Dedifferentiated amniotic fluid mesenchymal stem cell (primary cell): Measurements from ENCODE around the gene MKS1.

ENCODE experiments used
- DNase-seq: peaks from one replicate; pipeline ENCODE4 v3.0.0-alpha.2; 2016; ENCODE audit errors: extremely low spot score

Gene MKS1

DNA sequence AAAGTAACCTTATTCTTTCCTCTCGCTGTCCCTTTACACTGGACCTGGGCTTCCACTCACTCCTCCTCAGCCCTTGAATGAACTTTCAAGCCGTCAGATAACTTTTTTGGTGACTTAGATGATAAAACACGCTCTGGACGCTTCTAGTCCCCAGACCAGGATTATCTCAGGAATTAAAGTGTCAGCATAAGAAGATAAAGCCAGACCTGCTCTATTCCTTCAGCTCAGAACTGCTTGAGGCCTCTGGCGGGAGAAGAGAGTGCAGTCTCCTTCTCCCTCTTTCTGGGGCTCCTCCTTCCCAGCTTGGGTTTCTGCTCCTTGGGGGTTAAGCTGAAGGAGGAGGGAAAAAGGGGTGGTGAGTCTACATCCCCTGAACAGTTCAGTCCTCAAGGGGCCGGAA is 25.9 kb upstream of the MKS1 start:
- DNase-seq: no peak

DNA sequence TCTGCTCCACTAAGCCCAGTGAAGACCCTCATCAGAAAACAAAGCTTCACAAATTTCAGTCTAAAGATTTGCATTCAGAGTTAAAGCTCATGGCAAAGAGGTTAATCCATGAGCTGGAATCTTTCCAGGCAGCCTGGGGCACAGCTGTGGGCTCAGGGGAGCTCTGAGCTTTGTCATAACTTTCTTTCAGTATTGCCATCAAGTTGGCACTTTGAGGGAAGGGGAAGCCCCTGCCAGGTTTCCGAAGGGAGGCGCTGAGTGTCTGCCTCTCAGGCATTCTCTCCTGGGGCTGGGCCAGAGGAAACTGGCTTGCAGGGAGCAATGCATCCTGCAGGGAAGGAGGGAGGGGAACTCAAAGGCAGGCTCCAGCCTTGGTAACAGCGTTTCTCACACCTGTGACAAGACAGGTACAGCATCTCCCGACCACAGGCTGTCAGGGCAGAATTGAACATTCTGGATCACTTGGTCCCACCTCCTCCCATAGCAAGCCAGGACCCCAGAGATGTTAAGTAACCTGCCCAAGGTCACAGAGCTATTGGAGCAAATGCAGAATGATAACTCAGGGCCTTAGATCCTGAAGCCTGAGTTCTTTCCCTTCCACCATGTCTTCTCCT is 23.2 kb upstream of the MKS1 start:
- no peak for DNase-seq

DNA sequence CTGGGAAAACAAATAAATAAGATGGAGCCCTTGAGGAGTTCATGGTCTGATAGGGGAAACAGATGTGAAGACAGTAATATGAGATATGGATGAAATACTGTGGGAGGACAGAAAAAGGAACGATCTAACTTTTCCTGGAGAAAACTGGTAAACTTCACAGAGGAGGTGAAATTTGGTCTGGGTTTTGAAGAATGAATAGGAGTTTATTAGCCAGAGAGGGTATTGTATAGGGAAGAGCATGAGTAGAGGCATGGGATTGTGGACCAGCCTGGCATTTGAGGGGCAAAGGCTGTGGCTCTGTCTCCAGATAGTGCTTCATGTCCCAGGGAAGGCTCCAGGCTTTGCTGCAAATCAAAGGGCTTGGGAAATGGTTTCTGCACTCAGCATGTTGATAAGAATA is 20.9 kb upstream of the MKS1 start:
- DNase-seq: no peak

DNA sequence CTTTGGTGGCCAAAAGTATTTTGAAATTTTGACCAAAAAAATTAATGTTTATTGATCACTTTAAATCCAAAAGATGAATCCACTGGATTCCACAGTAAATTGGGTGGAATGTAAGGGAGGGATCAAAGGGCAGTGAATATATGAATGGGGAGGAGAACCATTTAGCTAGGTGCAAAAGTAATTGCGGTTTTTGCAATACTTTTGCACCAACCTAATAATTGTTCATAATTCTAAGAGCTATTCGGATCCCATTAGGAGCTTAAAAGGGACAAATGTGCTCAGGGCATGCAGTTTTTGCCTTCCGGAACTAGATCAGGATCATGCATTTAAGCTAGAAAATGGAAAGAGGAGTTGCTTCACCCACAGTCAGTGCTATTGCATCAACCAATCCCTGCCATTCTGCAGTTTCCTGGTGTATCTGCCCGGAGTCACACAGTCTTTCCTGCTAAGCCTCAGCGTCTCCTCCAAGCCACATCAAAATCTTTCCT is 19.1 kb upstream of the MKS1 start, which contains the start of gene LPO:
Gene LPO (plus strand): TSS at position 438 of the 488 bp plus-strand sequence. CDS start 4,396 bp downstream, outside the sequence.
- DNase-seq: no peak

DNA sequence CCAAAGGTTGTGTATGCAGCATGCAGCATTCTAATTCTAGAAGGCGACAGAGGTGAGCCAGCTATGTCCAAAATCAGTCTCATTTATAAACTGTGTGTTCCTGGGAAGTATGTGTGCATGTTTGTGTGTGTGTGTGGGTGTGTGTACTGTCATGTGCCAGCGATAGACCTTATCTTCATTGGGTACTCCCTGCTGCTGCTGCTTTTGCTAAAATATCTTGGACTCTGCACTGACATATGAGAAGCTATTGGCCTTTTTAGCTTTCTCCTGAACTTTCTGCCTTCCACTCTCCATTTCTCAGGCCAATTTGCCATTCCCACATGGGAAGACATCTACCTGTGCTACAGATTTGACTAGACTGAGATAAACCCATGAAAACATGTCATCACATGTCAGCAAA is 17.3 kb upstream of the MKS1 start:
- DNase-seq: no peak

DNA sequence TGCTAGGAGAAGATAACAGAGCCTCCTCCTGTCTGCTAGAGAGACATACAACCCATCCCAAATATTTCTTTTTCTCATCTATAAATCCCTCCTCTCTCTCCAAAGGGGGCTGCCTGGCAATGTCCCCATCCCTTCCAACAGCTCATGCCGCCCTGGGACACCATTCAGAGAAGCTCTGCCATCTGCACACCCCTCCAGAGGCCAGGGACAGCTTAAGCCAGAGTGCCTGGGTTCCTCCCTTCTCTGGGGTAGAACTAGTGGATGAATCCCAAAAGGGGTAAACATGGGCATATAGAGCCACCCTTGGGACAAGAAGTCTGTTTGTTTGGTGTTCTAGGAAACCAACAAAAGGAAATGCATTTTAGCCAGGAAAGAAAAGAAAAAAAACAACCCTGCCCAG is 16.8 kb upstream of the MKS1 start:
- DNase-seq: no peak

DNA sequence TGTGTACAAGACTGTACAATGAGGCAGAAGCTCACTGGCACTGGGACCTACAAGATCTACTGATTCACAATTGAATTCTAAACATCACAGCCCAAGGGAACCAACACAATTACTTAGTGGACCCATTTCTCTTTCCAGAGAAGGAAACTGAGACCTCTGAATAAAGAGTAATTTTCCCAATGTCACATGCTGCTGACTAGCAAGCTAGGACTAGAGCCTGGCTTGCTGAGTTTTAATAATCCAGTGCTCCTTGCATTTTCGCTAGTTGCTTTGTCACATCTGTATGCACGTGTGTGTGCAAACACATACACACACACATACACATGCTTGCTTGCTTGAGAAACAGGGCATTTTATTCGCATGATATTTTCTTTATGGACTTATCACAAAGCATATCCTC is 15.5 kb upstream of the MKS1 start:
- no peak for DNase-seq

DNA sequence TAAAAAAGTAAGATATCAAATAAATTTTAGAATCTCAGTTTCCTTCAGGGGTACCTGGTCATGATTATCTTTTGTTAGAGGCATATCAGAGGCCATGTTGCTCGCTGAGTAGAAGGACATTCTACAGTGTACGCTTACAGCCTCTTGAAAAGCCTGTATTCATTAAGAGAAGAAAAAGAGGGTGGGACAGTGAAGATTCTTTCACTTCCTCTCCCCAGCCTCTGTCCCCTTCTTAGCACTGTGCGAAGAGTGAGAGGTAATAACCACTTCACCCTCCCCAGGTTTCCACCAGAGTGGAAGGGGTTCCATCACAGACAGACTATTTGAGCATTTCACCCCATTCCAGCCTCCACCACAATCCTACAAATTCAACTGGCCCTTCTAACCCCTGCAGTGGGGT is 14.5 kb upstream of the MKS1 start:
- no peak for DNase-seq

DNA sequence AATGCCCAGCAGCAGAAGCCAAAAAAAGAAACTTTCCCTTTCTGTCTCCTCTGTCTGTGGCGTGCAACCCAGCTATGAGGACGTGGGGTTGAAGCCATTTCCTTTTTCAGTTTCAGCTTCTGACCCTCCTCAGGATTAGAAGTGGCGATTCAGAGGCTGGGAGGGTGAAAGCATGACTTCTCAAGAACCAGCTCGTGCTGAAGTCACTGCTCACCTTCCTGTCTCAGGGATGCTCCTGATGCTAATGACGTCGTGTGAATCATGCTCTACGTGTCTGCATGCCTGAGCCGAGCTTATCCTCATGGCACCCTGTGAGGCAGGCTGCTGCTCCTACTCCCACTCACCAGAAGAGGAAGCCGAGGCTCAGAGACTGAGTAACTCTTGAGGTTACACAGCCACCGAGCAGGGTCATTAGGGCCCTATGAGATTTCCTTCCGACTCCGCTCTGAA is 13.7 kb upstream of the MKS1 start:
- DNase-seq: no peak

DNA sequence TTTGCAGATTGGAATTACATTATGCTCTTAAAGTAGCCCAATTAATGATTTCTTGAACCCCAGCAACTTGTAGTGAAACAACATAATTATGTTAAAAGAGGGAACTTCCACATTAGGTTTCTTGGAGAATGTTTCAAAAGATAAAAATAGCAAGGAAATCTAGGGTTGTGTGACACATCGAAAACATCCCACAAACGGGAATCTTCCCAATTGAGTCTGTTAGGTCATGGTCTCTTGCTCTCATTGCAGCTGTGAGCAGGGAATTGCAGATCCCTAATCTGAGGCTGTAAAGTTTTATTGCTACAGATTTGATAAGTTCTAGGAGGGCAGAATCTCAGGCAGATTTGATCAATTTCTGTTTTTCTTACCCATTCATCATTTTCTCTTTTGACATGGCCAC is 12.6 kb upstream of the MKS1 start:
- no peak for DNase-seq

DNA sequence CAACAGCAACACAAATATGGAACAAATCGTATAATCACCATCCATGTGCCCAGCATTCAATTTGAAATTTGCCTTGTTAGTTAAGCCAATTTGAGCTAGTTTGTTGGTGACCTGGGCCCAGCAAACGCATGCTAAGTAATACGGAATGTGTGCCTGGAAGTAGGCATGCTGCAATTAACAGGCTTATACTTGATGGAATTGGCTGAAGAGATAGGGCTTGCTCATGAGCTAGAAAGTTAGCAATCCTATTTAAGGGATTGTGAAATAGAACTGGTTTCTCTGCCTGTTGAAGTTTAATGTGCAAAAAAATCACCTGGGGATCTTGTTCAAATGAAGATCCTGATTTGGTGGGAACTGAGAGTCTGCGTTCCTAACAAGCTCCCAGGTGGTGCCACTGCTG is 10.8 kb upstream of the MKS1 start:
- no peak for DNase-seq

DNA sequence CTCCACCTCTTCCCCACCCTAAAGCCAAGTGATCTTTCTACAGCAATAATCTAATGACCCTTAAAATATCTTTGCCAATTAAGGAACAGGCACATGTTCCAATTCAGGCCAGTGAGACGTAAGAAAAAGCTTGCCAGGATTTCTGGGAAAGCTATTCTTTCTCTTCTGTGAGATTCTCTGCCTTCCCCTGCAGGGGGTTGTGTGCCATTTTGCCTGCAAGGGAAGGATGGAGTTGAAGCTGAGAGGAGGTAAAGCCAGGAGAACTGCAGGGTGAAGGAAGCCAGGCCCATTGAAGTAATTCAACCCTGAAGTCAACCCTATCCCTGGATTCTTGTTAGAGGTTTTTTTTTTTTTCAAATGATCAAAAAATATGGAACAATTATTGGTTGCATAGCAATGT is 10.3 kb upstream of the MKS1 start:
- no peak for DNase-seq

DNA sequence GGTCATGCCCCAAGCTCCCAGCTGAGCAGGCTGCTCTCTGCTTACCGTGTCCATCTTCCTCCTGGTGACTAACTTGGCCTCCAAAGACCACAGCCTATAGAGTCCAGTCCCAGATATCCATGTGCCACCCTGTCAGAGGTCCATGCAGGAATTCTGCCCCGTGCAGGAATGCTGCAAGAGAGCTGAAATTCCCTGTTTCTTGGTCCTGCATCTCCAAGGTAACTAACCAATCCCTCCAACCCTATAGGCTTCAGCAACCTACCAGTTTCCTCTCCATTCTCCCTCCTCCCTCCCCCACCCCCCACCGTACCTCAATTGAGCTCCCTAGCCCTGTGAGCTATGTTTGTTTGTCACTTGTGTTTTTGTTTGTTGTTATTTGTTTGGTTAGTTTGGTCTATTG is 9.6 kb upstream of the MKS1 start:
- no peak for DNase-seq

DNA sequence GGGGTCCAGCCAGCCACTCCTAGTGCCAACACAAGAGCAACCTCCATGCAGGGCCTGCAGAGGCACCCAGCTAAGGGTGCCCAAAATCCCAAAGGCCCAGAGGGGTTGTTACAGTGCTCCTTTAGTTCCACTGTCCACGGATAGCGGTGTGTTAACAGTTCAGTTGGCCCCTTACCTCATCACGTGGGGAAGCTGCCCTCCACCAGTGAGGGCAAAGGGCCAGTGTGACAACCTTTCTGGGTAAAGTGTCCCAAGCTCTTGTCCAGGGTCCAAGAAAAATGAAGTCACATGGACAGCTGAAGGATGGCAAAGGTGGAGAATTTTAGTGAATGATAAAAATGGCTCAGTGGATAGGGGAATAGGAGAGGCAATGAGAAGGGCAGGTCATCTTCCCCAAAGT is 8.7 kb upstream of the MKS1 start:
- no peak for DNase-seq

DNA sequence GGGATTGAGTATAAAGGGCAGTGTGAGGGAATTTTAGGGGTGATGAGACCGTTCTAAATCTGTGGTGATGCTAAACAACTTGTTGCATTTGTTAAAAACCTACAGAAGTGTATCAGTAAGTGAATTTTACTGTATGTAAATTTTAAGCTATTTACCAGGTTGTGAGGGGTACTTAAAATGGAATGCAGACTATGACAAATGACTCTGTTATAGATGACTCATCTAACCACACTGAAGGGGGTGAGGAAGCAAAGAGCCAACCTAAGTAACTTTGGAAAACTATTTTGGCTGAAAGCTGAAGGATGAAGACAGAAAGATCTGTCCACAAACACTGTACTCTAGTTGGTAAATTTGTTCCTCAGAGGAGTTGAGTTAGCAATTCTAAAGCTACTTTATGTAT is 5.3 kb upstream of the MKS1 start:
- DNase-seq: no peak

DNA sequence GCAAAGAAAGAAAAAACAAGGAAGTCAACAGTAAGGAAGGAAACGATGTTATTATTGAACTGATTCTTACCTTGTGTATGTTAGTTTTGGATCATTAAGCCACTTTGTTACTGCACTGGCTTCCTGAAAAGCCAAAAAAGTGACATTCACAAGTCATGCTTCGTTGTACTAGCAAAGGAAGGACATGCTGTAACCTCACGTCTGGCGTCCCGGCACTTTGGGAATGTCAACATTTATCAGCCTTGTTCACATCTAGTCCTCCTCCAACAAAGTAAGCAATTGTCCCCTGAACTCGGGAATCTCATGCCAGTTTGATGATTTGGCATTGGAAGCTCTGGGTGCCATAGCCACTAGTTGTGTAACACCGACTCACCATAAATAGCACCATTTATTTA is 731 bp upstream of the MKS1 start:
- no peak for DNase-seq

DNA sequence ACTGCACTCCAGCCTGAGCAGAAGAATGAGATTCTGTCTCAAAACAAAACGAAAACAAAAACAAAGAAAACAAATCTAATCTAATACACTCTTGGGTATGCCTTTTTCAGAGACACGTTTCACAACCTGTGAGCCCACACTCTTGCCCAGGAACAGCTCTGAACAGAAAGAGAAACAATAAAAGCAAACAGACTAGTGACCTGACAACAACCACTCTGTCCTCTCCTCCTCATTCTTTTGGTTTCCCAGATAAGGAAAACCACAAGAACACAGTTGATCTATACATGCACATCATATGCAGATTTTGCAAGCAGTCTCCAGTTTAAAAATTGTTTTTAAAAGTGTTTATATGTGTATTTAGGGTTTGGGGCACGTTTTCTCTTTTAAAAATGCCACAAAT is 1.3 kb downstream of the MKS1 start:
- no peak for DNase-seq

DNA sequence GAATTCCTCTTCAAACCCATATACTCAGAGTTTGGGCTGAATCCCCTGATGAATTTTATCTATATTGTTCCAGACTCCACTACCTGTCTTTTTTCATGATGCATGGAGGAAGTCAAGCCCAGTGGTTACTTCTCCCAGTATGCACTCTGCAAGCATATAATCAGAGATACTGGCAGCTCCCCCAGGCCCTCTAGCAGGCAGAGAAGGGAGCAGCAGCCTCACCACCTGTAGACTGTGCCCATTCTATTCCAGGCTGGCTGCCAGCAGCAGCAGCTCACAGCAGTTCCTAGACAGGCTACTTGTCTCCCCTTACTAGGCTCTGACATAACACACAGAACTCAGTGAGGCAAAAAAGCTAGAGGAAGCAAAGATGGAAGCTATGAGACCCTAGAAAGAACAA is 3.4 kb downstream of the MKS1 start:
- no peak for DNase-seq

DNA sequence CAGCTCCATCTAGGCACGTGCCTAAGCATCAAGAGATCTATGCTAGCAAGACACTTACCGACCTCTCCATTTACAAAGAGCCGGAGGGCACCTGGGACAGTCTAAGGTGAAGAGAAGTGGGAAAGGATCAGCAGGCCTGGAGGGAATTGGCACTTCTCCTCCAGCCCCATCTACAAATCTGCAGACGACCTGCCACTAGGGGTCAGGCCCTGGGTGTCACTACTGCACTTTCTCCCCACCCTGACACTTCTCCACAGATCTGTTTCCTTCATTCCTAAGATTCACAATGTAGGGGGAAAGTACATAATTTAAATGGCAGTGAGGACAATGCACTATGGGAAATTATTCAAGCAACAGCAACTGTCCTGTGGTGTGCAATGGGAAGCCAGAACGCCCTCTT is 8.1 kb downstream of the MKS1 start:
- DNase-seq: no peak

DNA sequence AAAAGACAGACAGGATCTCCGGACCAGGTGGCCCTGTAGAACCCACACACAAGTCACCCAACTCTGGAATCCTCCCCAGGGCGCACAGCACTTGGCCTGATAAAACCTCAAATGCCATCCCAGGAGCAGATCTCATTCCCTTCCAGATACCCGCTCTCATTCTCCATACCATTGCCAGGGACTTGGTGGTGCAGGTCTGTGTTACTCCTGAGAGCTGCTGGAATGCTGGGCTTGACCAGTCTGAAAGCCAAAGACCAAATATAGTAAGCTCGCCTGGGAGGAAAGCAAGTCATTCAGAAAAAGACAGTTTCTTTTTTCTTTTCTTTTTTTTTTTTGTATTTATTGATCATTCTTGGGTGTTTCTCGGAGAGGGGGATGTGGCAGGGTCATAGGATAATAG is 10.7 kb downstream of the MKS1 start:
- no peak for DNase-seq

DNA sequence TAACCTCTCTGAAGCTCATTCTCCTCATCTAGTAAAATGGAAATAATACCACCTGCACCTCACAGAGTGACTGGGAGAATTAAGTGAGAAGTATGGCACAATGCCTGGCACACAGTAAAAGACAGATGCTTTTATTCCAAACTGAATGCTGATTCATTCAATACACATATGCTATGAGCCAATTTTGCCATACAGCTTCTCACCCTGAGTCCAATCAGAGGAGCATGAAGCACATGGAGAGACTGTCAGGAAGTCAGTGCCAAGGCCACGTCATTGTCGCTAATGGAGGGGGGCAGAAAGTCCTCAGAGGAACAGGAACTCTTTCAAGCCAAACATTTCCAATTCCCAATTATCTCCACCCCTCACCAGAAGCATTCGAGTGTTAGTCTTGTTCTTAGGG is 11.6 kb downstream of the MKS1 start:
- no peak for DNase-seq

DNA sequence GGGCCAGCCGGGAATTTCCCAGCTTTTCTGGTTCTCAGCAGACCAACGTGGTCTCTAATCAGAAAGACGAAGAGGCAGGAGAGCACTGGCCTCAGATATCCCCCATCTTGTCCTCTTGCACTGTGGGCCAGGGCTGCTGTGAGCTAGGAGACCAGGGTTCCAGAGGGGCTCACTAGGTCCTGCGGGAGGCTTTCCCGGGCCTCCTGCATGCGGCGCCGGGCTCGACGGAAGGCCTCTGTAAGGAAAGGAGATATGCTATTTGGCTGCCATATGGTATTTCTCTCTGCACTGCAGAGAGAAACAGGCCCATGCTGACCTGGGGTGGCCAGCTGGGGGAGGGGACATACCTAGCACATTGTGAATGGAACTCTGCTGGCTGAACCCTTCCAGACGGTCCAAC is 13.1 kb downstream of the MKS1 start:
- DNase-seq: no peak

DNA sequence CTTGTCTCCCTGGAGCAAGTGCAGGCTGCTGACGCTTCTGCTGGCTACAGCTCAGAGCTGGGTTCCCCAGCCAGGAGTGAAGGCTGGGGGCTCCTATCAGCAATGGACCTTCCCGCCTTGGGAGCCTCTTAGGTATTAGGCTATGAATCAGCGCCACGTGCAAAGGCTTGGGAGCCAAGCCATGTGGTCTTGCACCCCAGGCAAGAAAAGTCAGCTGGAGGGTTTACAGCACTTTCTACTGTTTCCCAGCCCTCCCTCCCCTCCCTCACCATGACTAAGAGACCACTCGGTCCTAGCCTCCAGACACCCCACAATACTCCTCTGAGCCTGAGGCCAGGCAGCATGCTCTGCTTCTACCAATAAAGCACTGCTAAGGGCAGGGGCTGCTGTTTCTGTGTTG is 14.3 kb downstream of the MKS1 start:
- DNase-seq: no peak

DNA sequence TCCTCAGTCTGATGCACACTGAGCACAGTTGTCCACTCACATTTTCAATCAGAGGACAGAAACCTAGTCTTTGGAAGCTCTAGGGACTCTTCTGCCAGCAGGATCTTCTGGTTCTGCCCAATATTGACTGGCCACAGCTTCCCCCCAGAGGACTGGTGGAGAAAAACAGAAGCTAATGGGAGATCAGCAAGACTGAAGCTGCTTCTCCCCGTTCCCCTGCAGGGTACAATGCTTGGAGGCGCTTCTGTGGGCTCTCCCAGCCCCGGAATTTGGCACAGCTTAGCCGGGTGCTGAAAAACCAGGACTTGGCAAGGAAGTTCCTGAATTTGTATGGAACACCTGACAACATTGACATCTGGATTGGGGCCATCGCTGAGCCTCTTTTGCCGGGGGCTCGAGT is 16.2 kb downstream of the MKS1 start:
- DNase-seq: no peak
